ENCODE data around the gene C2orf42.
"Not testable (repeated sequence)": the region's sequence is repeated elsewhere in the genome, so short reads cannot be mapped to it uniquely, and the experiment has no call there.

C2orf42 gene

GRCh38 chr2:70104231-70105111 is 86.3 kb downstream of the C2orf42 start:
- Mint-ChIP-seq H3K4me1 (peaks cover 54% of the 10 kb centered on the region), H3K9me3 (no peaks in the 10 kb centered on the region), H3K27ac (peak overlapping the region; percentile 95), H3K4me3 (peak overlapping the region; percentile 82), H3K36me3 (peaks cover 21% of the 10 kb centered on the region)
- ATAC-seq (no peak), DNase-seq (ENCODE audit: low spot score in 2 of 2) (peak in 1 of 2 donors; percentile 69)

- Mint-ChIP-seq H3K4me3 (peak overlapping the region; percentile 82), H3K36me3 (peaks cover 15% of the 10 kb centered on the region), H3K4me1 (peaks cover 48% of the 10 kb centered on the region), H3K27ac (peak overlapping the region; percentile 95), H3K9me3 (no peaks in the 10 kb centered on the region)
- DNase-seq (ENCODE audit: low spot score in 2 of 2) (peak in 1 of 2 donors; percentile 70), ATAC-seq (peak; percentile 71)
Measured at GRCh38 chr2:70103531-70104061, 87.2 kb downstream of the C2orf42 start.

- H3K4me1 Mint-ChIP-seq: peaks cover 36% of the 10 kb centered on the region
- peak overlapping the region; percentile 82 for H3K4me3 Mint-ChIP-seq
- H3K9me3 Mint-ChIP-seq: not testable (repeated sequence)
Measured at GRCh38 chr2:70102323-70102905, 88.4 kb downstream of the C2orf42 start.

GRCh38 chr2:70101686-70102085 is 89.1 kb downstream of the C2orf42 start:
- peaks cover 29% of the 10 kb centered on the region for H3K4me1 Mint-ChIP-seq
- H3K36me3 Mint-ChIP-seq; ATAC-seq; H3K4me3 Mint-ChIP-seq; H3K9me3 Mint-ChIP-seq; H3K27ac Mint-ChIP-seq; DNase-seq (ENCODE audit: low spot score in 2 of 2): not testable (repeated sequence)

More at GRCh38 chr2:70102323-70102905, 88.4 kb downstream of the C2orf42 start:
- not testable (repeated sequence) for ATAC-seq; H3K36me3 Mint-ChIP-seq; DNase-seq (ENCODE audit: low spot score in 2 of 2)
- peak overlapping the region; percentile 95 for H3K27ac Mint-ChIP-seq

DNA sequence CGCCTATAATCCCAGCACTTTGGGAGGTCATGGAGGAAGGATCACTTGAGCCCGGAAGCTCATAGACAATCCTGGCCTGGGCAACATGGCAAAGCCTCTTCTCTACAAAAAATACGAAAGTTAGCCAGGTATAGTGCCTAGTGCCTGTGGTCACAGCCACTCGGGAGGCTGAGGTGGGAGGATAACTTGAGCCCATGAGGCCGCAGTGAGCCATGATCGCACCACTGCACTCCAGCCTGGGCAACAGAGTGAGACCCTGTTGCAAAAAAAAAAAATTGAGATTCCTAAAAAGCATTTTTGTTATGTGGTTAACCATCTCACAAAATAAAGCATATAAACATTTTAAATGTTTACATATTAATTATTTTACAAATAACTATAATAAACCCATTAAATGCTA is 89.6 kb downstream of the C2orf42 start:
- no peaks in the 10 kb centered on the region for H3K9me3 Mint-ChIP-seq
- H3K27ac Mint-ChIP-seq: no peak overlapping the region
- no peak overlapping the region for H3K4me3 Mint-ChIP-seq
- DNase-seq (ENCODE audit: low spot score in 2 of 2) (no peak), ATAC-seq (no peak)
- no peaks in the 10 kb centered on the region for H3K36me3 Mint-ChIP-seq
- peaks cover 29% of the 10 kb centered on the region for H3K4me1 Mint-ChIP-seq
